Central memory CD4-positive, alpha-beta T cell (primary cell): Measurements from ENCODE around the gene SMIM15.

Source experiments
- DNase-seq: peaks from one replicate; pipeline ENCODE4 v3.0.0; 2022

The SMIM15 gene

GRCh38 chr5:61159070-61159469, 3.2 kb downstream of the SMIM15 start:
- no peak for DNase-seq

GRCh38 chr5:61151893-61152292, 10.4 kb downstream of the SMIM15 start:
- no peak for DNase-seq

- no peak for DNase-seq
Measured at GRCh38 chr5:61148515-61148914, 13.8 kb downstream of the SMIM15 start.

- DNase-seq, result no peak
Measured at GRCh38 chr5:61142811-61143210, 19.5 kb downstream of the SMIM15 start.

GRCh38 chr5:61142391-61142790, 19.9 kb downstream of the SMIM15 start:
- DNase-seq, result no peak

GRCh38 chr5:61141801-61142200, 20.5 kb downstream of the SMIM15 start:
- no peak for DNase-seq

- DNase-seq, result no peak
Measured at GRCh38 chr5:61139931-61140330, 22.3 kb downstream of the SMIM15 start.

GRCh38 chr5:61139094-61139873, 23.0 kb downstream of the SMIM15 start:
- no peak for DNase-seq

- no peak for DNase-seq
Measured at GRCh38 chr5:61137835-61138234, 24.4 kb downstream of the SMIM15 start.

- no peak for DNase-seq
Measured at GRCh38 chr5:61132559-61132958, 29.7 kb downstream of the SMIM15 start.

GRCh38 chr5:61130289-61130688, 32.0 kb downstream of the SMIM15 start:
- no peak for DNase-seq

GRCh38 chr5:61123145-61123544, 39.1 kb downstream of the SMIM15 start:
- DNase-seq, result no peak

- no peak for DNase-seq
Measured at GRCh38 chr5:61120534-61120933, 41.7 kb downstream of the SMIM15 start.

- DNase-seq, result no peak
Measured at GRCh38 chr5:61119066-61119465, 43.2 kb downstream of the SMIM15 start.

GRCh38 chr5:61115968-61116367, 46.3 kb downstream of the SMIM15 start:
- DNase-seq, result no peak

GRCh38 chr5:61114441-61114840, 47.8 kb downstream of the SMIM15 start:
- no peak for DNase-seq
